Measurements from ENCODE around the gene OR6C68.
"Not testable (repeated sequence)": the region's sequence is repeated elsewhere in the genome, so short reads cannot be mapped to it uniquely, and the experiment has no call there.

Gene OR6C68

GRCh38 chr12:55492078-55492477 lies at the start of gene OR6C68:
TSS of gene OR6C68 (plus strand) at chr12:55492378. CDS start at chr12:55492378, 0 bp downstream.
- no peak for DNase-seq (ENCODE audit: low read depth in 2 of 2)

DNA sequence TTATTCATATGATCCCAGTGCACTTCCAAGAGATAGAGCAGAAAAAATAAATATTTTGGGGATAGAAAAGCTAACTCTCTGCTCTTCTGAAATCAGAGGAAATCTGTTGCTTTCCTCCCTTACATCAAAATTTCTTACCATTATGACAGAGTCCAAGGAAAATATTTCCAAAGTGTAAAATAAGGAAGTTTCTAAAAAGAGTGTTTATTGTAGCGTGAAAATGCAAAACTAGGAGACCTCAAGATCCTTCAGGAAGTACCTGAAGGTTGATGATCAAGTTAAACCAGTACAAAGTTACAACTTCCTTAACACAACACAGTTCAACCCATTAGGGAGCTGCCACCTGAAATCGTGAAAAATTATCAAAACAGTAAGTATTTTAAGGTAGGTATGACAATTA lies 48.4 kb upstream of the OR6C68 start, which contains the start of gene OR6C2:
OR6C2 (plus strand) TSS at position 301 of the 400 bp plus-strand sequence. CDS start 8,138 bp downstream, outside the sequence.
- DNase-seq (ENCODE audit: low read depth in 2 of 2): no peak

DNA sequence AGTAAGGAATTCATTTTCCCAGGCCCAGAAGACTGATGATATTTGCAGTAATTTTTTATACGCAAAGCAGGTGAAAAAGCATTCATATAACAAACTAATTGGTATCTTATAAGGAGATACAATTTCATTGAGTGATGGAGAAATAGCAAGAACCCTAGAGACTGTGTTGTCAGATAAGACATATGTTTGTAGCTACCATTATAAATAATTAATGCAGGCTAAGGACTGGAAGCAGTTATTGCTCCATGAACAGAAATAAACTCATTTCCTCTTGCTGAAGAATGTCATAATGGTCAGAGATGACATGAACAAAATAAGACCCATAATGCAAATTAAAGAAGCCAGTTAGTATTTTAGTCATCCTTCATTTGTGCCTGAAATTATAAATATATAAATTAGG lies 46.8 kb upstream of the OR6C68 start:
- DNase-seq (ENCODE audit: low read depth in 2 of 2): no peak

- no peak for DNase-seq (ENCODE audit: low read depth in 2 of 2)
These were observed 45.9 kb upstream of the OR6C68 start for GRCh38 chr12:55446326-55446725.

GRCh38 chr12:55448825-55449224 lies 43.4 kb upstream of the OR6C68 start:
- DNase-seq (ENCODE audit: low read depth in 2 of 2): no peak

GRCh38 chr12:55464926-55465325 lies 27.3 kb upstream of the OR6C68 start:
- DNase-seq (ENCODE audit: low read depth in 2 of 2): not testable (repeated sequence)

- DNase-seq (ENCODE audit: low read depth in 2 of 2): no peak
These were observed 24.3 kb upstream of the OR6C68 start for GRCh38 chr12:55467836-55468235.

DNA sequence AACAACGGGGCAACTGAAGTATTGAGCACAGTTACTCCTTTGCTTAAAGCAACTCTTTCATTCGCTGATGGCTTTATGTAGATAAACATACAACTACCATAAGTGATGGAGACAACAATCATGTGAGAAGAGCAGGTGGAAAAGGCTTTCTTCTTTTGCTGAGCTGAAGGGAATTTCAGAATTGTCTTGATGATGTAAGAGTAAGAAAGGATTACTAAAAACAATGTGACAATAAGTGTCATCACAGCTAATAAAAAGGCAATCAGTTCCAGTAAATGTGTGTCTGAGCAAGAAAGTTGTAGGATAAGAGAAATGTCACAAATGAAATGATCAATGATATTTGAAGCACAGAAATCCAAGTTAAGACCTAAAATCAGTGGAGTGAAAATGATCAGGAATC lies 22.9 kb upstream of the OR6C68 start:
- no peak for DNase-seq (ENCODE audit: low read depth in 2 of 2)

DNA sequence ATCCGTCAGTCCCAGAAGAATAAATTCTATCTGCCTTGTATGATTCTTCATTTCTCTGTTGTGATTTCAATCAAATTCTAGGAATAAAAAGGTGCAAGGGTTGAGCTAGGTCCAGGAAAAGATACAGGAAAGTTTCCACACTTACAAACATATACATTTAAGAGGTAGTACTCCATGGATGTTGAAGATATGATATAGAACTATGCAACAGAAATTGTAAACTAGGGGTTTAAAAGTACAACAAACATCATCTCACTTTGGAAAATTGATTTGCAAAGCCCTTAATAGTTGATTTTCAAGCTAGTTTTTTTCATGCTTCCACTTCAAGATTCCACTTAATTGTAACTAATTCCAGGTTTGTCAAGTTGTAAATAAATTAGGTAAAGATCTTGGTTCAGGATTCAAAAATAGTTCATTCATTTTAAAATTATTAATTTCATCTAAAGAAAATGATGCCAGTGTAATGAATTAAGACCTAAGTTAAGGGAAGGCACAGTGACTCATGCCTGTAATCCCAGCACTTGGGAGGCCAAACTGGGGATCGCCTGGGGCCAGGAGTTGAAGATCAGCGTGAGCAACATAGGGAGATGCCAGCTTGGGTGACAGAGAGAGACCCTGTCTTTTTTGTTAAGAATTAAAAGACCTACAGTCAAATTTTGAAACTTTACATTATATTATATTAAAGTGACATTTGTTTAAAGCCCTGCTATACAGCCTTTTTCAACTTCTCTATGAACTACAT lies 21.9 kb upstream of the OR6C68 start, which contains the start of gene OR6C70:
OR6C70 (minus strand) TSS at position 51 of the 742 bp plus-strand sequence; CDS start at position 51, 0 bp downstream.
- DNase-seq (ENCODE audit: low read depth in 2 of 2): no peak

GRCh38 chr12:55472264-55472663 lies 19.9 kb upstream of the OR6C68 start:
- DNase-seq (ENCODE audit: low read depth in 2 of 2): no peak

- not testable (repeated sequence) for DNase-seq (ENCODE audit: low read depth in 2 of 2)
These were observed 13.0 kb upstream of the OR6C68 start for GRCh38 chr12:55479136-55479535.

DNA sequence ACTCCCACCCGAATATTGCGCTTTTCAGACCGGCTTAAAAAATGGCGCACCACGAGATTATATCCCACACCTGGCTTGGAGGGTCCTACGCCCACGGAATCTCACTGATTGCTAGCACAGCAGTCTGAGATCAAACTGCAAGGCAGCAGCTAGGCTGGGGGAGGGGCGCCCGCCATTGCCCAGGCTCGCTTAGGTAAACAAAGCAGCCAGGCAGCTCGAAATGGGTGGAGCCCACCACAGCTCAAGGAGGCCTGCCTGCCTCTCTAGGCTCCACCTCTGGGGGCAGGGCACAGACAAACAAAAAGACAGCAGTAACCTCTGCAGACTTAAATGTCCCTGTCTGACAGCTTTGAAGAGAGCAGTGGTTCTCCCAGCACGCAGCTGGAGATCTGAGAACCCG lies 7.9 kb upstream of the OR6C68 start:
- DNase-seq (ENCODE audit: low read depth in 2 of 2): not testable (repeated sequence)

DNA sequence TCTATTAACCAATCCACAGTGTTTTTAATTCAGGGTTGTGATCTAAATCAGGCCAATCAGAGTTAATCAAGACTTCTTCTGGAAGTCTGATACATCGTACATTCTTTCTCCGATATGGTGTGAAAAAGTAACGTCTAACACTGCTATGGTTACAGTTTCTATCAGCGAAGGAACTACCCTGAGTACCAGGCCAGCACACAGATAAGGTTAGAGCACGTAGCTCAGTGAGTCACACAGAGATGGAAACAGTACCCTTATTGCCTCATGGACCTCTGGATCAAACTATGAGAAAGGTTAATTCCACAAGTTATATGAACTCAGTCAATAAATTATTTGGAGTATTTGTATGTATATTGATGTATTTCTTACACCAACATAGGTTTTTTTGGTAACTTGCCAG lies 3.3 kb downstream of the OR6C68 start:
- DNase-seq (ENCODE audit: low read depth in 2 of 2): no peak

DNA sequence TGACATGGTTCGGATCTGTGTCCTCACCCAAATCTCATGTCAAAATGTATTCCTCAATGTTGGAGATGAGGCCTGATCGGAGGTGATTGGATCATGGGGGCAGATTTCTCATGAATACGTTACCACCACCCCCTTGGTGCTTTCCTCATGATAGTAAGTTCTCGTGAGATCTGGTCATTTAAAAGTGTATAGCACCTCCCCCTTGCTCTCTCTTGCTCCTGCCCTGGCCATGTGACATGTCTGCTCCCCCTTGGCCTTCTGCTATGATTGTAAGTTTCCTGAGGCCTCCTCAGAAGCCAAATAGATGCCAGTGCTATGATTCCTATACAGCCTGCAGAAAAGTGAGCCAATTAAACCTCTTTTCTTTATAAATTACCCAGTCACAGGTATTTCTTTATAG lies 7.1 kb downstream of the OR6C68 start:
- no peak for DNase-seq (ENCODE audit: low read depth in 2 of 2)

DNA sequence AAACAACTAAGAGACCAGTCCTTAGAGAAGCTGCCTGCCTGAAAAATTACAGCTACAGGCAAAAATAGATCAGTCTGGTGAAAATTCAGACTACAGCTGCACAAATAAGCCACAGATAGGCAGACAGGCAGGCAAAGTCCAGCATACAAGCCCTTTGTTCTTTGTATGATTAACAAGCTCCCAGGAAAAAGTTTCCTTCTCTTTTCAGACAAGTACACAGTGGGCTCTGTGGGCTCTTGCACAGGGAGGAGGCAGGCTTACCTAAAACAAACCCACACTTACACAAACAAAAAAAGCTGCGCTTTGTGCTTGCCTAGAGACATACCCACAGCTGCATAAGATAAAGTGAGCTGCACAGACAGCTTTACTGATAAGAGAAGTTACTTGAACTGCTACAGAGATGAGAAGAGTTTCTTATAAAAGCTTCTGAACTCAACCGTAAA lies 7.7 kb downstream of the OR6C68 start:
- no peak for DNase-seq (ENCODE audit: low read depth in 2 of 2)

DNA sequence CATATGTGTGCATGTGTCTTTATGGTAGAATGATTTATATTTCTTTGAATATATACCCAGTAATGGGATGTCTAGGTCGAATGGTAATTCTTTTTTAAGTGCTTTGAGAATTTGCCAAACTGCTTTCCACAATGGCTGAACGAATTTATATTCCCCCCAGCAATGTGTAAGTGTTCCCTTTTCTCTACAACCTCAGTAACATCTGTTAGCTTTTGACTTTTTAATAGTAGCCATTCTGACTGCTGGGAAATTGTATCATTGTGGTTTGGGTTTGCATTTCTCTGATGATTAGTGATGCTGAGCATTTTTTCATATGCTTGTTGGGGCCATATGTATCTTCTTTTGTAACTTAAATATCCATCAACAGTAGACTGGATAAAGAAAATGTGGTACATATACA lies 9.4 kb downstream of the OR6C68 start:
- no peak for DNase-seq (ENCODE audit: low read depth in 2 of 2)

DNA sequence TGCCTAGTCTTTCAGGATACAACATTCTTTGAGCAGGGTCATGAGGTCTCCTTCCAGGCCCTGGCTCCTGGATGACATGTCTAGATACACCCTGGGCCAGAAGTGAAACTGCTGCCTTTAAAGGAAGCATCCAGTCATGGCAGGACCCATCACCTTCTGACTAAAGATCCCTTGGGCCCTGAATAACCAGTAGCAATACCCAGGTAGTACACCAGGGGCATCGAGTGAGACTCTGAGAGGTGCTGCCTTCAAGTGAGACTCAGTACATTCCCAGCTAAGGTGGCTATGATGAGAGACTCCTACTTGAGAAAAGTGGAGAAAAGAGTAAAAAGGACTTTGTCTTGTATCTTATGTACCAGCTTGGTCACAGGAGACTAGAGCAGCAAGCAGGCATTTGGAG lies 23.5 kb downstream of the OR6C68 start:
- DNase-seq (ENCODE audit: low read depth in 2 of 2): no peak

DNA sequence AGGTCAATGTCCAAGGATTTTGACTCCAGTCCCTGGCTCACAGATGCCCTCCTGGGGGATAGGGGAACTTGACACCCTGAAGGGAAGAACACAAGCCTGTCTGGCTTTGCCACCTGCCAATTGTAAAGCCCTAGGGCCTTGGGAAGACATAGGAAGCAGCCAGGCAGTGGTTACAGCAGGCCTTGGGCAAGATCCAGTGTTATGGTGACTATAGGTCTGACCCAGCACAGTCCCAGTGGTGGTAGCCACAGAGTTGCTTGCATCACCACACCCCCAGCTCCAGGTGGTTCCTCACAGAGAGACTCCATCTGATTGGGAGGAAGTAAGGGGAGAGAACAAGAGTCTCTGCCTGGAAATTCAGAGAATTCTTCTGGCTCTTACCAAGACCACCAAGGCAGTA lies 24.2 kb downstream of the OR6C68 start:
- DNase-seq (ENCODE audit: low read depth in 2 of 2): no peak
